DMS79 treated with DMSO at 0.1 percent for 48 hours (cell line): ENCODE measurements around the gene PSME2.
A peak's percentile ranks its signal among the peaks of the same experiment; 100 is the strongest.

Experiments
- DNase-seq: peaks from one replicate; lab custom pipeline; 2025; lab: John Stamatoyannopoulos, UW

The PSME2 gene

GRCh38 chr14:24151404-24152080, 5.1 kb upstream of the PSME2 start:
- DNase-seq: no peak

GRCh38 chr14:24150993-24151392, 4.6 kb upstream of the PSME2 start:
- no peak for DNase-seq

GRCh38 chr14:24150567-24150966, 4.2 kb upstream of the PSME2 start:
- DNase-seq: no peak

GRCh38 chr14:24150061-24150460, 3.7 kb upstream of the PSME2 start:
- no peak for DNase-seq

- DNase-seq: no peak
Measured at GRCh38 chr14:24149302-24149969, 3.0 kb upstream of the PSME2 start.

GRCh38 chr14:24147761-24148428, 1.5 kb upstream of the PSME2 start:
- no peak for DNase-seq

GRCh38 chr14:24146978-24147760, 759 bp upstream of the PSME2 start, which contains the start of gene RNF31:
Gene RNF31, plus strand, starts transcription at chr14:24147498. Its CDS starts 201 bp downstream, at chr14:24147699.
- DNase-seq: peak; percentile 100

- DNase-seq: peak; percentile 39
Measured at GRCh38 chr14:24145690-24146452, 539 bp downstream of the PSME2 start.

- no peak for DNase-seq
Measured at GRCh38 chr14:24145219-24145618, 1.2 kb downstream of the PSME2 start.

GRCh38 chr14:24144451-24144850, 2.0 kb downstream of the PSME2 start:
- DNase-seq: no peak

GRCh38 chr14:24143511-24143910, 2.9 kb downstream of the PSME2 start:
- no peak for DNase-seq

GRCh38 chr14:24141097-24141880, 5.1 kb downstream of the PSME2 start, which contains the start of gene EMC9:
Gene EMC9, minus strand, starts transcription at chr14:24141591. Its CDS starts 287 bp downstream, at chr14:24141304.
- peak; percentile 100 for DNase-seq

- DNase-seq: no peak
Measured at GRCh38 chr14:24139272-24139934, 7.0 kb downstream of the PSME2 start.

GRCh38 chr14:24138396-24139271, 7.8 kb downstream of the PSME2 start:
- DNase-seq: no peak

GRCh38 chr14:24137529-24138395, 8.6 kb downstream of the PSME2 start:
- DNase-seq: no peak

- DNase-seq: no peak
Measured at GRCh38 chr14:24136684-24137528, 9.5 kb downstream of the PSME2 start.
